Stimulated activated CD4-positive, alpha-beta T cell treated with anti-CD3 and anti-CD28 coated beads, Interleukin-2, amount 100 ng/mL, for 4 hours (primary cell): ENCODE measurements around the gene FAM222B.
"Not testable (repeated sequence)": the region's sequence is repeated elsewhere in the genome, so short reads cannot be mapped to it uniquely, and the experiment has no call there.

Source experiments
- DNase-seq: peaks from one replicate; pipeline ENCODE4 v3.0.0-alpha.2; 2020; ENCODE audit warnings: low read depth

Gene FAM222B

DNA sequence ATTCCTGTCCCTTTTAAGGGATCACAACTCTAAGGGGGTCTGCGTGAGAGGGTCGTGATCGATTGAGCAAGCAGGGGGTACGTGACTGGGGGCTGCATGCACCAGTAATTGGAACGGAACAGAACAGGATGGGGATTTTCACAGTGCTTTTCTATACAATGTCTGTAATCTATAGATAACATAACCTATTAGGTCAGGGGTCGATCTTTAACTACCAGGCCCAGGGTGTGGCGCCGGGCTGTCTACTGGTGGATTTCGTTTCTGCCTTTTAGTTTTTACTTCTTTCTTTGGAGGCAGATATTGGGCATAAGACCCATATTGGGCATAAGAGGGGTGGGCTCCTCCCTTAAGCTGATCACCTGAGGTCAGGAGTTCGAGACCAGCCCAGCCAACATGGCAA, 6.0 kb downstream of the FAM222B start:
- not testable (repeated sequence) for DNase-seq

DNA sequence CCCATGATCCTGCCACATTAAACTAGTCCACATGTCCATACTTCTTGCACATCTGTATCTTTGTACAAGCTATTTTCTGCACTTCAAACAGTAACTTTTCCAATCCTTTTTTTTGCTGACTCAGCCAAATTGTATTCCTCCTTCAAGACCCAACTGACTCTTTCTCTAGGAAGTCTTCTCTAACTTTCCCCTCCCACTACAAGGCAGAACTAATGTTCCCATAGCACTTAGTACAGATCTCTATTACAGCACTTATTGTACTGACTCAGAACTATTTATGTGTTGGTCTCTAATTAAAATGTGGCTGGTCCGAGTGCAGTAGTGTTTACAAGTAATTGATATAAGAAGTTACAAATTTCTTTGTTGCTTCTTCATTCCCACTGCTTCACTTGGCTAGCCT, 8.2 kb downstream of the FAM222B start:
- no peak for DNase-seq

DNA sequence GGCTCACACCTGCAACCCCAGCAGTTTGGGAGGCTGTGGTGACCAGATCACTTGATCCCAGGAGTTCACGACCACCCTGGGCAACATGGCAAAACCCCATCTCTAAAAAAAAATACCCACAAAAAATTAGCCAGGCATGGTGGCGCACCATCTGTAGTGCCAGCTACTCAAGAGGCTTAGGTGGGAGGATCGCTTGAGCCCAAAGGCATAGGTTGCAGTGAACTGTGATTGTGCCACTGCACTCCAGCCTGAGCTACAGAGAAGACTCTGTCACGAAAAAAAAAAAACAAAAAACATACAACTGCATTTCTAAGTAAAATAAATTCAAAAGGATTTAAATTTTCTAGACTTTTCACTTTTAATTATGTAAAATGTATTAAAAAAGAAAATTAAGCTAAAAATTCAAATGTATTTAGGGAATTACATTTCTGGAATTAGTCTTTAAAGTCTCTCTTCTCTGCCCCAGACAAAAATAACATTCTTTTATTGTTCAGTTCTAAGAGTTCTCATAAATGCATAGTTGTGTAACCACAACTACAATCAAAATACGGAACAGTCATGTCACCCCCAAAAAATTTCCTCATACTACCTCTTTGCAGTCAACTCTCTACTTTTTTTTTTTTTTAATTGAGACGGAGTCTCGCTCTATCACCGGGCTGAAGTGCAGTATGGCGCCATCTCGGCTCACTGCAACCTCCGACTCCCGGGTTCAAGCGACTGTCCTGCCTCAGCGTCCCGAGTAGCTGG, 14.1 kb downstream of the FAM222B start:
- no peak for DNase-seq

DNA sequence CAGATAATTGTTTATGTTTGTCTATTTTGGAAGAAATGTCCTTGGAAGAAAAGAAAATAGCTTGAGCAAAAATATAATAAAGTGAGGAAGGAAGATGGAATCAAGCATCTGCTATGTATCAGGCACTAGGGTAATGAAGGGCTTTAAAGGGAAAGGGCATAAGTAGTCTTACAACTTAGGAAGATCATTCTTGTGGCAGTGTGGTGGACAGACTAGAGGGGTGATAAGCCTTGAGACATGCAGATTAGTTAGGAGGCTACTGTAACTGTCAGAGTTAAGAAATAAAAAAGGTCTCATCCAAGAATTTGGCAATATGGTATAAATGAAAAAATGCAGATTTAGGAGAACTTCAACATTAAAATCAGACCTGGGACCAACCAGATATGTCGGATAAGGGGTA, 14.9 kb downstream of the FAM222B start:
- DNase-seq = no peak

DNA sequence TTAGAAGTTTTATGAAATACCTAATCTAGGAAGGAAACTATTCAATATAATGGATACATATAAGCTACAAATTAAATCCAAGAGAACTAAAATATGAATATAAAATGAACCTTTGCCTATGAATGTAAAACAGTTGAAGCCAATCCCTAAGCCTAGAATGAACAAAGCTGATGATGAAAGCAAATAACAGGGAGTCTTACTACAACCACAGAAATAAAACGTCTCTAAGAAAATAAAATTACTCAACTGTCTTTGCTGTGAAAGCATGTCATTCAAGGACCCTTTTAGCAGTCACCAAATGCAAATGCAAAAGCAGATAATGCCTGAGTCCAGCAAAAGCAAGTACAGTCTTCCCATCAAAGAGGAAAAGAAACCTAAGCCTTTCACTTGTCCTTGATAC, 23.0 kb downstream of the FAM222B start:
- DNase-seq = no peak

DNA sequence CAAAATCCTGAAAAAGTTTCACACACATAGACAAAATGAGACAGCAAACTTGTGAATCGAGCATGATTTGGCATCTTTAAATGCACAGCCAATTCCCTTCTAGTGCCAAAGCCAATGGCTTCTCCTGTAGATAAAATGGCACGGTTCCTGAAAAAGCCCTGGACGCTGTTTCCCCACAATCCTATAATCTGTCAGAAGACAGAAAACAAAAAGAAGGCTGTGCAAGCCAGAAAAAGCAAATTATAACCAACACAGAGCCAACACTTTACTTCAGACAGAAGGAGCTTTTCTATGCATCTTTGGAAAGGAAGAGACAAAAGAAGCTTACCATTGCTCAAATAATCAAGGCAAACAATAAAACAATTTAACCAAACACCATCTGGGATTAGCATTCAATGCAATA, 23.8 kb downstream of the FAM222B start:
- DNase-seq = no peak

DNA sequence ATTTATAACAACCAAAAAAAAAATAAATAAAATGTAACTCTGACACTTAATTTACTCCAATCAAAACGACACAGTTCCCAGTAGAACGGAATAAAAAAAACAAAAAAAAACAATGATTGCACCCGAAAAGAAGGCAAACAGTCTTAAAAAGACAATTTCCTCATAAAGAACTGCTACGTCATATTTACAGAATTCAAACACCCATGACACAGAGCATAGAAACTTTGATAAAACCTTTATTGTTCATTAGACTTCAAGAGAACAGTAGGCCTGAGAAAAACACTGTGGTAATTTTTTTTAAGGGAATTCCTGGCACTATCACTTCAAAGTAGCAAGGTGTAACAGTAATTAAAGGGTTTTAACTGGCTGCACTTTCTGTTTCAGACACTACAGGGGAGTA, 26.1 kb downstream of the FAM222B start:
- no peak for DNase-seq

DNA sequence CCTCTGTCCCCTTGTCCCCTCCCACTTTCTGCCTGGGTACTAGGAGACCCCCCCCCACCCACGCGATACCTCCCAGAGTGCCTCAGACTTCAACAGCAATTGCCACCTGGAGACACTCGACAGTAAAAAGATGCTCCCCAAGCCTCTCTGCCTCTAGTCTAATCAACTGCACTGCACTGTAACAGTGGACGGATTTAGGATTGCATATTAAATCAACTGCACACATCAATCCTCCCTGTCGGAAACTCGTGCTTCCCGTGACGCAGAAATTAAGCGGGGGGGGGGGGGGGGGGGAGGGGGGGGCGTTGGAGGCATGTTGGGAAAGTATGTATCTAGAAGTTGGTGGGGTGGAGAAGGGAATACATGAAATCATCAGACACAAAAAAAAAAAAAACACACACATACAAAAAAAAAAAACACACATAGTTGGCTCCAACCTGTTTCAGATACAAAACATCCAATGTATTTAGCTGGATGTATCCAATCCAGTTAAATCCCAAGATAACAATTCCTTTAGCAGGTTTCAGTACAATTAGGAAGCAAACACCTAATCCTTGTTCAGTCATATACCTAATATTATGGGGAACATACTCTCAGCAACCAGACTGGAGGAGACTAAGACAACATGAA, 29.7 kb downstream of the FAM222B start:
- no peak for DNase-seq

DNA sequence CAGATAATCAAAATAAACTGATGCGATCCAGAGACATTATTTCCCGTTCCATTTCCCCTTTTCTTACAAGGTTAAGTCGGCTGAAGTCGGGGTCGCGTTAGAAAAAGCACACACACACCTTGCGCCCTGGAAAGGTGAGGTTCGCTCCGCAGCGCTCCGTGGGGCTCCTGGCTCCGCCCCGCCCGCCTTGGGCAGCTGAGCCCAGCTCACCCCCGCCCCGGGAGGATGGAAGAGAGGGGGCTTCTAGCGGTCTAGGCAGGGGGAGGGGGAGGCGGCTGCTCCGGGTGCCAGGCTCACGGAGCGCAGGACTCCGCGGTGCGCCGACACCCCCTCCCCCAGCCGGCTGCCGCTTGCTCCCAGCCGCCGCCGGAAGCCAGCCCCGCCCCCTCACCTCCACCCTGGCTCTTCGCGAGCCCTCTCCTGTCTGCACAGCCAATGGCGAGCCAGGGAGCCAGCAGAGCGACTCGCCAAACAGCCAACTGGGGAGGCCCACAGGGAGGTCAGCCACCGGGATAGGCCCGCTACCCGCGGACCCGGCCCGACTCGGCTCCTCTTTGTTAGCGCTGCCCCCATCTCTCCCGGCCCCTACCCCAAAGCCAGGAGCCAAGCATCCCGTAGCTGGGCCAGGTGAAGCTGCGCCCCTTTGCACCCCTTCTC, 30.4 kb downstream of the FAM222B start:
- peak; percentile 93 for DNase-seq

DNA sequence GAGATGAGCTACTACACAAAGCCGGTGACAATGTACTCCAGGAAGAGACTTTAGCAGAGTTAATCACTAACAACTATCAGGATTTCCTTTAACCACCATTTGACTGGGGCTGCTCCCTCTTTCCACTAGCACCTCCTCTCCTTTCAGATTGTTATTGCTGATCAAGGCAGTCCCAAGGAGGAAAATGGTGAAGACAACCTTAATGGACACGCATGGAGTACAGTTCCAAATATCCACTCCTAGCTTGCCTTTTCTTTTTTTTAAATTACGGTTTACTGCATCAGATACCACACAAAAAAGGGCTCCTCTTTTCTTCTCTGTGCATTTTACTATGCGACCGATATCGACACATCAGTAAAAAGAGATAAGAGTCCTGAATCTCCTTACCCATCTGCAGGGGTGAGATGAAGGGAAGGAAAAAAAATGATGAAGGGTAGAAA, 30.9 kb downstream of the FAM222B start:
- DNase-seq = no peak

DNA sequence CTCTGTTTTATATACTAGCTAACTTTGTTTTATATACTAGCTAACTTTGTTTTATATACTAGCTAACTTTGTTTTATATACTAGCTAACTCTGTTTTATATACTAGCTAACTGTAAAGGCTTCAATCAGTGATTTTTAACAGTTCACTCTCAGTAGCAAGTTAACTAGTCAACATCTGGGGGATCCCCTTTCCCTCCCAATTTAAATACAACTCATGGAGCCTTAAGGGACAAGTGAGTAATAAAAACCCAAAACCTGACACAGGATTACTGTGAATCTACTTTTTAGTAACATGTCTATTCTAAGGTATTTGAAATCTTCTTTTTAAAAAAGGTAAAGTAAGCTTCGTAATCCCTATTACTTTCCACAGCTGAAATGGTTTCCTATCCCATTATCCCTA, 32.2 kb downstream of the FAM222B start:
- no peak for DNase-seq

DNA sequence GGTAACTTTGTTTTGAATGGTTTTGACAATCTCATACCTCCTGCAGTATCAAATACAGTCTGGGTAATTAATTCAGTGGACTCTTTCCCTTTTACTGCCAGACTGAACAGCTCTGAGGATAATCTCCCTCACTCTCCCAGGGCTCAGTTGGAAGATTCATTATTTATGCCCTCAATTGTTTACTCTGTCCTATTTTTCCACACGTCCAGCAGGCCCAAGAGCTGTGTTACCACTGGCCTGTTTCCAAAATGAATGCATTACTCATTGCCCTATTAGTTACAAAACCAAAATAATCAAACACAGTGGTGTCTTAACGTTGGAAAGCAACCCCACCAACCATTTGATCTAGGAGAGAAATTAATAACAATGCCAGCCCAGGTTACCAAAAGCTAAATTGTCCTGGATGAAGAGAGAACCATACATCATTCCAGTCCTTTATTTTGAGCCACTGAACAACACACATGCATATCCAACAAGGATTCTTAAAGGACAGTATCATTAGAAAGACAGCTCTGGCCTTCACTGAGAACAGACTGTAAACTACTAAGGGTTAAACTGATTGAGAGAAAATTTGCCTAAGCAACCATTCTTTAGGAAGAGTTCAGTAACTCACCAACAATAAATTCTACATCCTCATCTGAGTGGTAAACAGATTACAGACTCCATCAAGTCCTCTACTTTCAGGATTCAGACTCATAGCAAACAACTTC, 34.5 kb downstream of the FAM222B start:
- DNase-seq = no peak

DNA sequence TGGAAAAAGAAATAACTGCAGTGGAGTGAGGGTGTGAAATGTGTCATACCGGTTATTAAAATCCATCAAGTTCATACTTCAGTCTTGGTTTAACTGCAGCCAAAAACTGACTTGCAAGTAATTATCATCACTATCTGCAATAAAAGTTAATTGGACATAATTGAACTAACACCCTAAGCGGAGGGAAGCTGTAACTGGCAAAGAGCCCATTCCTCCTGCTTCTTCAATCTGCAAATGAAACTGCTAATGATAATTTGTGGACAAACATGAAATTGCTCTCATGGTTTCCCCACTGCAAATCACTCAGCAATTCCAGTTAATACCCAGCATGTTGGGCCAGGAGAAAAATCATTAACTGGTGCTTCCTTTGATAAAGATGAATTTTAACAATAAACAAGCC, 46.5 kb downstream of the FAM222B start:
- no peak for DNase-seq

DNA sequence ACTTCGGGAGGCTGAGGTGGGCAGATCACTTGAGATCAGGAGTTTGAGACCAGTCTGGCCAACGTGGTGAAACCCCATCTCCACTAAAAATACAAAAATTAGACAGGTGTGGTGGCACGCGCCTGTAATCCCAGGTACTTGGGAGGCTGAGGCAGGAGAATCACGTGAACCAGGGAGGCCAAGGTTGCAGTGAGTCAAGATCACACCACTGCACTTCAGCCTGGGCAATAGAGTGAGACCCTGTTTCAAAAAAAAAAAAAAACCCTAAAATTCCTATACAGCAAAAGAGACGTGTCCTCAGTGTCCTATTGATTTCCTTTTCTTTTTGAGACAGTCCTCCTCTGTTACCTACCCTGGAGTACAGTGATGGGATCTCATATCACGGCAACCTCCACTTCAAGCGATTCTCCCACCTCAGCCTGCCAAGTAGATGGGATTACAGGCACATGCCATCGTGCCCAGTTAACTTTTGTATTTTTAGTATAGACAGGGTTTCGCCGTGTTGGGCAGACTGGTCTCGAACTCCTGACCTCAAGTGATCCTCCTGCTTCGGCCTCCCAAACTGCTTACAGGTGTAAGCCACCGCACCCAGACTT, 47.6 kb downstream of the FAM222B start:
- DNase-seq = not testable (repeated sequence)

DNA sequence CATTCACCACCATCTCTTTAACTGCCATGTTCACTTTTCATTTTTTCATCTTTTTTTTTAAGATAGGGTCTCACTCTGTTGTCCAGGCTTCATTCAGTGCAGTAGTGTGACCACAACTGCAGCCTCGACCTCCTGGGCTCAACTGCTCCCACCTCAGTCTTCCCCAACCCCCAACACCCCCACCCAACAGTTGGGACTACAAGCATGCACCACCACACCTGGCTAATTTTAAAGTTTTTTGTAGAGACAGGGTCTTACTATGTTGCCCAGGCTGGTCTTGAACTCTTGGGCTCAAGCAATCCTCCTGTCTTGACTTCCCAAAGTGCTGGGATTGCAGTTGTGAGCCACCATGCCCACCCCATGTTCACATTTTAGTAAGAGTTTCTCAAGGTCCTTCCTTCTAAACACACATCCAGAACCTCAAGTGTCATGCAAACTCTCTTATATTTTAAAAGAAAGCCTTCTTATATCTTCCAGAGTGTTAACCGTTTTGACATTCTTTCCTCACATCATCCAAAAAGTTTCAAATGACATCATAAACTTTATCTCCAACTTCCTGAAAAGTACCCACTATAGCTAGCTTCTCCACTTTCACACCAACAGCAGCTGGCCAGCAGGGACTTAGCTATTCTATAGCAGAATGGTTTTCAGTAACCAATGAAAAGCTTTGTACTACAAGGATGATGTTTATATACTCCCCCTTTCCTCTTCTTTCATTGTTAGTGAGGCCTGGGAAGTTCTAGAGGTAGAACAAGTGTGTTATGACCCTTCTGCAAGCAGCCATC, 49.5 kb downstream of the FAM222B start:
- no peak for DNase-seq

DNA sequence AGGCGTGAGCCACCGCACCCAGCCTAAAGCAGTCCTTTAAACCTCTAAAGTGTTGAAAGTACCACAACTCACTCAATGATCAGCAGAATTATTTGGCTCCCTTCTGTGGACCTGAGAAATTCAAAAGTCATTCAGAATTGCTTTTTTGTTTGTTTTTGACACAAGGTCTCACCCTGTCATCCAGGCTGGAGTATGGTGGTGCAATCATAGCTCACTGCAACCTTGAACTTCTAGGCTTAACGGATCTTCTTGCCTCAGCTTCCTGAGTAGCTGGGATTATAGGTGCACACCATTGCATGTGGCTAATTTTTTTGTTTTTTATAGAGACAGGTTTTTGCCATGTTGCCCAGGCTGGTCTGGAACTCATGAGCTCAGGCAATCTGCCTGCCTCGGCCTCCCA, 54.5 kb downstream of the FAM222B start:
- DNase-seq = no peak

DNA sequence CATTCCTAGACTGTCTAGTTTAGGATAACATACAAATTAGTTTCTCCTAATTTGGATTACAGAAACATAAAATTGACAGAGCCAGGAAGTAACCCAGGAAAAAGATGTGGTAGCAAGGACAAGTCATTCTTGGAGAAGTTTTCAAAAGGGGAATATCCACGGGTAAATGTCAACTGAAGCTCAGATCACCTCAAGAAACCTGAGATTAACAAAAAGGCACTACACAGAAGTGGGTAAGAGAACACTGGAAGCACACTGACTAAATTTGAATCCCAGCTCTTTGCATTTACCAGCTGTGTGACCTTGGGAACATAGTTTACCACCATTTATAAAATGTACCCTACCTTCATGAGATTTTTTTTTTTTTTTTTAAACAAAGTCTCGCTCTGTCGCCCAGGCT, 59.4 kb downstream of the FAM222B start:
- DNase-seq = no peak

DNA sequence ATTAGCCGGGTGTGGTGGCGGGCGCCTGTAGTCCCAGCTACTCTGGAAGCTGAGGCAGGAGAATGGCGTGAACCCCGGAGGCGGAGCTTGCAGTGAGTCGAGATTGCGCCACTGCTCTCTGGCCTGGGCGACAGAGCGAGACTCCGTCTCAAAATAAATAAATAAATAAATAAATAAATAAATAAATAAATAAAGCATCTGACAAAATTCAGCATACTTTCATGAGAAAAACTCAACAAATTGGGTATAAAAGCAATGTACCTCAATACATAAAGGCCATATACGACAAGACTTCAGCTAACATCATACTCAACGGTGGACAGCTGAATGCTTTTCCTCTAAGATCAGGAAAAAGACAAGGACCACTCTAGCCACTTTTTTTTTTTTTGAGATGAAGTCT, 63.0 kb downstream of the FAM222B start:
- not testable (repeated sequence) for DNase-seq

DNA sequence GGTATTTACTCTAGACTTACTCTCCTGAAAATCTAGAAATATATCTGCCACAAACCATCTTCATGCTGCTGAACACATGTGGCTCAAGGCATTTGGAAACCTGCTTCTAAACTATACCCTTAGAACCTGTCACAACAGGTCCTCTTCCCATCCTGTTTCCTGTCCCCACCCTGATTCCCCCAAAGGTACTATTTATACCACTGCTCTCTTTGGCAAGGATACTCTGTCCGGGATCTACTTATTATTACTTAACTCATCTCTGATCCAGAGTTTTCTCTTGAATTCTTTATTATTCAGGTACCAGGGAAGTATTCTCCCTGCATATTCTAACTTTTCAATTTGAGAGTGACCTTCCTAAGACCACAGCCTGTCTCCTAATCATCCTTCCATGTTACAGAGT, 65.4 kb downstream of the FAM222B start:
- no peak for DNase-seq

DNA sequence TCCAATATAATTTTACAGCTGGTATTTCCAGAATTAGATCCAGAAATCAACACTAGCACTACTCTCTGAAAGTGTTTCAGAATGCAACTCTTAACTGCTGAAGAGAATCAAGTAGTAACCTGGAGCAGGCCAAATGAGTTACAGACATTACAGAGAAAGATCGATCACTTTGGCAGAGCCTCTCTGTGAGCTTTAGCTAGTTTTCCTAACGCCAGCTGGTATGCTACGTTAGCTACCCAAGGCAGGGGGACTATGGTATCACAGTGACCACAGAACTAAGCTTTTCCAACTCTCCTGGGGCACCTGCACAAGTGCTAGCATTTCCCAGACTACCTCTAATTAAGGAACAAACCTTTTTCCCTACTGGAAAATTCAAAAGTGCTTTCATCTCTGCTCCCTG, 68.4 kb downstream of the FAM222B start:
- no peak for DNase-seq

DNA sequence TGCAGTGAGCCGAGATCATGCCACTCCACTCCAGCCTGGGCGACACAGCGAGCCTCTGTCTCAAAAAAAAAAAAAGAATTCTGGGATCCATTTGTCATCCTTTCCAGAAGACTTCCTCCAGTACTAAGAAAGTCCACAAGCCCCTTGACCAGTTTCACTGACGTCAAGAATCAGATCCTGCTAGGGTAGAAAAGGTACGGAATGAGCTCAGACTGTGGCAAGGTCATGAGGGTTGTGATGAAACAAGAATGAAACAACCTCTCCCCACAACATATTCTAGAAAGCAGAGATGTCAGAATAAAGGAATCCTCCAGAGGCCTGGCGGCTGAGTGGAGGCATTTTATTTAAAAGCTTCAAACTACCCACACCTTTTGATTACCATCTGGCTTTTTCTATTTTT, 68.9 kb downstream of the FAM222B start:
- no peak for DNase-seq

DNA sequence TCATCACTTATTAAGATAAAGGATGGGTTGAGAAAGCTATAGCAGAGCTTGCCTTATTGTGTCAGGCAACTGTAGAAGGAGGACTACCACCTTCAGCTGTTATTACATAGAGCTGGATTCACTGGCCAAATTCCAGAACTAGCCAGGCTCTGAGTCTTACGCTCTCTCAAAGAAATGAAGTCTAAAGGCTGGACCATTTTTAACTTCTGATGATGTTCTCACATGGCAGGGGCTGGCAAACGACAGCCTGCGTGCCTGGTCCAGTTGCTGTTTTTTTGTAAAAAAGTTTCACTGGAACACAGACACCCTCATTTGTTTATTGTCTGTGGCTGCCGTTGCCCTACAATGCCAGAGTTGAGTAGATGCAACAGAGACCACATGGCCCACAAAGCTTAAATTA, 77.6 kb downstream of the FAM222B start:
- no peak for DNase-seq
